Measurements from ENCODE around the gene OR6C65.
"Not testable (repeated sequence)": the region's sequence is repeated elsewhere in the genome, so short reads cannot be mapped to it uniquely, and the experiment has no call there.

Gene OR6C65

GRCh38 chr12:55428331-55429243, 28.3 kb downstream of the OR6C65 start:
- no peak for DNase-seq (ENCODE audit: insufficient read length, low spot score)
- no peak for TF ChIP-seq CTCF (IDR thresholded peaks at IDR 0.05; ENCODE audit: insufficient read depth, missing control alignments)
- no peak for FAIRE-seq

DNA sequence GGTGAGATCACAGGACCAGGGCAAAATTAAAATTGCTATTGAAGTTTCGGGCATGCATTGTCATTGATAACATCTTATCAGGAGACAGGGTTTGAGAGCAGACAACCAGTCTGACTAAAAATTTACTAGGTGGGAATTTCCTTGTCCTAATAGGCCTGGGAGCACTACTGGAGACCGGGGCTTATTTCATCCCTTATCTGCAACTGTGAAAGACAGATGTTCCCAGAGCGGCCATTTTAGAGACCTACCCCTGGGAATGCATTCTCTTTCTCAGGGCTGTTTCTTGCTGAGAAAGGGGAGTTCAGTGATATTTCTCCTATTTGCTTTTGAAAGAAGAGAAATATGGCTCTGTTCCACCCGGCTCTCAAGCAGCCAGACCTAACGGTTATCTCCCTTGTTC, 40.9 kb downstream of the OR6C65 start:
- DNase-seq (ENCODE audit: insufficient read length, low spot score); FAIRE-seq: not testable (repeated sequence)

GRCh38 chr12:55443776-55444175, 43.4 kb downstream of the OR6C65 start, which contains the start of gene OR6C2:
TSS of gene OR6C2 (plus strand) at chr12:55444076. CDS start at chr12:55452214, 8,138 bp downstream.
- TF ChIP-seq CTCF (IDR thresholded peaks at IDR 0.05; ENCODE audit: insufficient read depth, missing control alignments): no peak
- FAIRE-seq (no peak), DNase-seq (ENCODE audit: insufficient read length, low spot score) (no peak)

DNA sequence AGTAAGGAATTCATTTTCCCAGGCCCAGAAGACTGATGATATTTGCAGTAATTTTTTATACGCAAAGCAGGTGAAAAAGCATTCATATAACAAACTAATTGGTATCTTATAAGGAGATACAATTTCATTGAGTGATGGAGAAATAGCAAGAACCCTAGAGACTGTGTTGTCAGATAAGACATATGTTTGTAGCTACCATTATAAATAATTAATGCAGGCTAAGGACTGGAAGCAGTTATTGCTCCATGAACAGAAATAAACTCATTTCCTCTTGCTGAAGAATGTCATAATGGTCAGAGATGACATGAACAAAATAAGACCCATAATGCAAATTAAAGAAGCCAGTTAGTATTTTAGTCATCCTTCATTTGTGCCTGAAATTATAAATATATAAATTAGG, 45.0 kb downstream of the OR6C65 start:
- no peak for TF ChIP-seq CTCF (IDR thresholded peaks at IDR 0.05; ENCODE audit: insufficient read depth, missing control alignments)
- FAIRE-seq (no peak), DNase-seq (ENCODE audit: insufficient read length, low spot score) (no peak)

- FAIRE-seq (no peak), DNase-seq (ENCODE audit: insufficient read length, low spot score) (no peak)
- TF ChIP-seq CTCF (IDR thresholded peaks at IDR 0.05; ENCODE audit: insufficient read depth, missing control alignments): no peak
Measured at GRCh38 chr12:55446326-55446725, 46.0 kb downstream of the OR6C65 start.

DNA sequence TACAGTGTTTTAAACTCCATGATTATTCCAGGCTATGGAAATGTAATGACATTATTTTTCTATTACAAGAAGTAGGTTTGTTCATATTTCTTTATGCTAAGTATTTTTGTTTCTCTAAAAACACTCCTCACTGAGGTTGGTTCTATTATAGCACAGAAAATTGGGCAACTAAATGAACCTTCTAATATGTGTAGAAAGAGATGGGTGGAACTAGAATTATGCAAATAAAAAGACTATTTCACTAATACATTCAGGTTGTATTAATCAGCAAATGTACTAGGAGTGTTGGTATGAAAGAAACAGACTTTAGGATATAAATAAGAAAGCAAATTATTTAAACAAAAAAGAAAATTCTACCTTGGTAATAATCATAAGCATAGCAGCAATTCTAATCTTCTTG, 48.5 kb downstream of the OR6C65 start:
- TF ChIP-seq CTCF (IDR thresholded peaks at IDR 0.05; ENCODE audit: insufficient read depth, missing control alignments): no peak
- FAIRE-seq (no peak), DNase-seq (ENCODE audit: insufficient read length, low spot score) (no peak)

All from D721Med (cell line).